Activated T-helper 17 cell treated with anti-CD3 and anti-CD28 coated beads, Interleukin-2, amount 50 U/mL, for 72 hours (primary cell): ENCODE results near the gene PLPP1. TPM values are rescaled to one million over a fixed set of nuclear protein-coding genes. Genes with fewer than 3 reads are reported as not detected.
"Not testable (repeated sequence)": the region's sequence is repeated elsewhere in the genome, so short reads cannot be mapped to it uniquely, and the experiment has no call there.

Source experiments
- ATAC-seq: fragments of 150-1000 bp; cut with Tn5 transposase; replicated peaks from 2 replicates; pipeline ENCODE4 v1.10.0; 2021; ENCODE audit warnings: mild to moderate bottlenecking, moderate library complexity
- H3K27ac Mint-ChIP-seq: one replicate; pipeline ENCODE4 v1.8.0; 2022; ENCODE audit warnings: mixed read lengths
- H3K27me3 Mint-ChIP-seq: one replicate; pipeline ENCODE4 v1.8.0; 2022; ENCODE audit warnings: mixed read lengths
- H3K36me3 Mint-ChIP-seq: one replicate; pipeline ENCODE4 v1.8.0; 2022; ENCODE audit warnings: low read depth, mild to moderate bottlenecking, mixed read lengths
- H3K4me1 Mint-ChIP-seq: one replicate; pipeline ENCODE4 v1.8.0; 2022; ENCODE audit warnings: mixed read lengths
- H3K4me3 Mint-ChIP-seq: one replicate; pipeline ENCODE4 v1.8.0; 2022; ENCODE audit warnings: mild to moderate bottlenecking, mixed read lengths
- H3K9me3 Mint-ChIP-seq: one replicate; pipeline ENCODE4 v1.8.0; 2022; ENCODE audit warnings: mixed read lengths
- total RNA-seq, 2 donors: library from RNA; stranded (reverse); gene quantifications; one replicate each; pipeline ENCODE4 v1.2.3, GENCODE V29; 2022

PLPP1 gene
- total RNA-seq, 2 donors from 2014 or later = 4.8 to 9.7 TPM

DNA sequence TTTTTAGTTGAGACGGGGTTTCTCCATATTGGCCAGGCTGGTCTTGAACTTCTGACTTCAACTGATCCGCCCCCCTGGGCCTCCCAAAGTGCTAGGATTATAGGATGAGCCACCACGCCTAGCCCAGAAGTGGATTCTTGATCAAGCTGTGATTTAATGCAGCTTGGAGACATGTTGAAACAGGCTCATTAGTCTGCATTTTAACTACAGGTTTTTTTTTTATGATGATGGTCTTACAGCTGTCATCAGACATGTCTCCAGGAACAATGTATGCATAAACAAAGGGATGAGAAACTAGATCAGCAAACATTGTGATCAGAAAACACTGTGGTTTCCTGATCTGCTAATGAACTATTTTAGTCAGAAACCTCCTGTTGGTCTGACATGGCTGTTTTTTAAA is 30.0 kb upstream of the PLPP1 start:
- no peak overlapping the region for H3K27ac Mint-ChIP-seq
- no peaks in the 10 kb centered on the region for H3K36me3 Mint-ChIP-seq
- H3K4me1 Mint-ChIP-seq = no peaks in the 10 kb centered on the region
- ATAC-seq = no peak
- no peak overlapping the region for H3K4me3 Mint-ChIP-seq
- H3K9me3 Mint-ChIP-seq = no peaks in the 10 kb centered on the region
- no peaks in the 10 kb centered on the region for H3K27me3 Mint-ChIP-seq

GRCh38 chr5:55558484-55558883 is 23.7 kb upstream of the PLPP1 start:
- H3K4me1 Mint-ChIP-seq = no peaks in the 10 kb centered on the region
- no peak overlapping the region for H3K4me3 Mint-ChIP-seq
- no peak for ATAC-seq
- no peaks in the 10 kb centered on the region for H3K9me3 Mint-ChIP-seq
- no peak overlapping the region for H3K27ac Mint-ChIP-seq
- H3K27me3 Mint-ChIP-seq = no peaks in the 10 kb centered on the region
- H3K36me3 Mint-ChIP-seq = no peaks in the 10 kb centered on the region

GRCh38 chr5:55557123-55557522 is 22.4 kb upstream of the PLPP1 start:
- no peak for ATAC-seq
- Mint-ChIP-seq H3K36me3 (no peaks in the 10 kb centered on the region), H3K27me3 (no peaks in the 10 kb centered on the region), H3K27ac (no peak overlapping the region), H3K4me3 (no peak overlapping the region), H3K9me3 (no peaks in the 10 kb centered on the region), H3K4me1 (no peaks in the 10 kb centered on the region)

DNA sequence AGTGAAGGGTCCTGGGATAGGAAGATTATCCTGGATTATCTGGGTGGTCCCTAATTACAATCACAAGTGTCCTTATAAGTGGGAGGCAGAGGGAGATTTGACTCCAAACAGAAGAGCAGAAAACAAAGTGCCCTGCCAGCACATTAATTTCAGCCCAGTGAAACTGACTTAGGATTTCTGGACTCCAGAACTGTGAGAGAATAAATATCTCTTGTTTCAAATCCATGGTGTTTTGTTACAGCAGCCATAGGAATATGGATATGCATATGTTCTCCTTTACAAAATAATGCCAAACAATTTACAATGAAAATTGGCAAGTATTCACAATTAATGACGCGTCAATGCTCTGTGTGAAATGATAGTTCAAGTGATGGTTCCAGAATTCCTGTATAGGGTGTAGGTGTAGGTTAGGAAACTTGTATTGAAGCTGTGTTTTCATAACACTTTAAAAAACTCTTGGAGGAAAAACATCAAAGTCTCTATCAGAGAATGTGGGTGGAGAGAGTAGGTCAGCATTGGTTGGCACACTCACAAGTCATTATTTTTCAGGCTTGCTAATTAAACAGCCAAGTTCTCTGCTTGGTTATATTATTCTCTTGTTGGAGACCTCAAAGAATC is 19.9 kb upstream of the PLPP1 start:
- H3K27me3 Mint-ChIP-seq = no peaks in the 10 kb centered on the region
- H3K4me1 Mint-ChIP-seq = no peaks in the 10 kb centered on the region
- no peak for ATAC-seq
- no peaks in the 10 kb centered on the region for H3K36me3 Mint-ChIP-seq
- no peak overlapping the region for H3K4me3 Mint-ChIP-seq
- H3K27ac Mint-ChIP-seq = no peak overlapping the region
- H3K9me3 Mint-ChIP-seq = no peaks in the 10 kb centered on the region

- Mint-ChIP-seq H3K27me3 (peaks cover 5% of the 10 kb centered on the region), H3K36me3 (no peaks in the 10 kb centered on the region), H3K27ac (no peak overlapping the region)
Observed at GRCh38 chr5:55551904-55552303, 17.1 kb upstream of the PLPP1 start.

DNA sequence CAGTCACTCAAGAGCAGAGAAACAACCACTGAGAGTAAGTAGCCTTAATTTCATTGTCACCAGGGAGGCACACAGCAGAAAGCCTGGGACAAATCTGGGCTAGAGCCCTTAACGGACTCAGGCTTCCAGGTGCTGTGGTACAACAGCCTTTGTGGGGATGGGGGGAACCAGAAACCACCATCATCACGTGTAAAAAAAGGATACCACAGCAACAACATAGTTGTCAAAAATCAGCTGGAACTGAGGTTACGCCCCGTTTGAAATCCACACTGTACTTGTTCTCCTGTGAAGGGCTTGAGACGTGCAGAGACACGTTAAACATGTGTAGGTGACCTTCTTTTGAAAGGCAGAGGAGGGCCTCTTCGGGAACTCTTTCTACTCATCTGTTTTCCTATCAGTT is 16.6 kb upstream of the PLPP1 start:
- ATAC-seq = no peak
- no peak overlapping the region for H3K27ac Mint-ChIP-seq
- H3K27me3 Mint-ChIP-seq = peaks cover 5% of the 10 kb centered on the region
- H3K4me3 Mint-ChIP-seq = no peak overlapping the region
- no peaks in the 10 kb centered on the region for H3K36me3 Mint-ChIP-seq
- no peaks in the 10 kb centered on the region for H3K4me1 Mint-ChIP-seq
- no peaks in the 10 kb centered on the region for H3K9me3 Mint-ChIP-seq

More at GRCh38 chr5:55551904-55552303, 17.1 kb upstream of the PLPP1 start:
- H3K9me3 Mint-ChIP-seq = no peaks in the 10 kb centered on the region
- no peak for ATAC-seq
- no peak overlapping the region for H3K4me3 Mint-ChIP-seq
- H3K4me1 Mint-ChIP-seq = no peaks in the 10 kb centered on the region

DNA sequence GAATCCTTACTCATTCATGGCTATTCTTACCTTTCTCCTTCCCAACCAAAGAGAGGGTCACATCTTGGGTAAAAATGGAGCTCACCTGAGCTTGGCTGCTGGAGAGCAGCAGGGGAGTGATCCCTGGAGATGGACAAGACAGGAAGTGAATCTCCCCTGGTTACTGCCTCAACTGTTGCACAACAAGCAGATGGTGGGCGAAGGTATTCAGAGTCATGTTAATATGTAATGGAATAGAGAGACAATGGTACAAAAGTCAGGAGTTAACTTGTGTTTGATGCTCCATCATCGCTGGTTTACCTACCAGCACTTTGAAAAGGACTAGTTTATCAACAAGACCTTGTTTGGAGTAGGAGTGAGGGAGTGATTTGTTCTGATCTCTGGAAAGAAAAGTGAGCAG is 13.0 kb upstream of the PLPP1 start:
- Mint-ChIP-seq H3K4me1 (no peaks in the 10 kb centered on the region), H3K27me3 (peaks cover 5% of the 10 kb centered on the region), H3K36me3 (no peaks in the 10 kb centered on the region), H3K4me3 (no peak overlapping the region), H3K27ac (no peak overlapping the region), H3K9me3 (no peaks in the 10 kb centered on the region)
- ATAC-seq = no peak

GRCh38 chr5:55546947-55547346 is 12.2 kb upstream of the PLPP1 start:
- H3K9me3 Mint-ChIP-seq = no peaks in the 10 kb centered on the region
- no peak overlapping the region for H3K4me3 Mint-ChIP-seq
- no peak for ATAC-seq
- H3K27ac Mint-ChIP-seq = no peak overlapping the region
- H3K36me3 Mint-ChIP-seq = no peaks in the 10 kb centered on the region
- H3K4me1 Mint-ChIP-seq = no peaks in the 10 kb centered on the region
- peaks cover 5% of the 10 kb centered on the region for H3K27me3 Mint-ChIP-seq

DNA sequence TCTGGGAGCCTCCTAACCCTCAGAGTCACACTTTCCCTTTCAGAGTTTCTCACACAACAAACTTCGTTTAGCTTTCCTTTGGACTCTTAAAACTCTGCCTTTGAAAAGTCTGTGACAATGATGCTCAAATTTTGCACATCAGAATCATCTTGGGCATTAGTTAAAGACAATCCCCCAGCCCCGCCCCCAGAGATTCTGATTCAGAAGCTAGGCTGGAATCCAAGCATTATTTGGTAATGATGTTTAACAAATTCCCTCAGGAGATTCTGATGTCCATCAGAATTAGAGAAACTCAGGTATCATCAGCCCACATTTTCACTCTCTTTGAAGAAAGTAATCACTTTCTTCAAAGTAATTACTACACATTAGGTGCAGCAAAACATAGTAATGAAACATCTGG is 9.6 kb upstream of the PLPP1 start:
- Mint-ChIP-seq H3K4me3 (no peak overlapping the region), H3K36me3 (no peaks in the 10 kb centered on the region), H3K27ac (no peak overlapping the region), H3K4me1 (peaks cover 10% of the 10 kb centered on the region), H3K9me3 (no peaks in the 10 kb centered on the region), H3K27me3 (peaks cover 5% of the 10 kb centered on the region)
- ATAC-seq = no peak

DNA sequence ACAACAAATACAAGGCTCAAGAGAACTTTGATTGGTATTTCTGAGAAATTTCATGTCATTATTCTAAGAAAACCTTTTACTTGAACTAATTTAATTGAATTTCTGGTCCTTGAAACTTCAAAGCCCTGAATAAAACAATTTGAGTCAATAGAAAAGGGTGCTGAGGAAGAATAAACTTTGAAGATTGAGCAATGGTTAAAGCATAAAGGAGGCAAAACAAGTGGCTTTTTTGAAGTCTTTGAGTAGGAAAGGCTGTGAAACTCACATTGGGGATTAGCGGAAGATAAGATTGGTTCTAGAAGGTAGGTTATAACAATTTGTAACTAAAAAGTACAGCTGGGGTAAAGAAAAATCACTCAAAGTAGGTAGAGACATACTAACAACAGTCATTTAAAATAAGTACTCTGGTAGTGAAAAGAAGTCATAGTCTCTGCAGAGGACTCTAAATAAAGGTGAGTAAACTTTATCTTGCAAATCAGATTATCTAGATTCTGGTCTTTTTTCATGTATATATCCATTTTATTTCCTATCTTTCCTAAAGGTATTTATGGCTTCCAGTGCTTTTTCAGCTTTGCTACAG is 6.4 kb upstream of the PLPP1 start:
- Mint-ChIP-seq H3K36me3 (no peaks in the 10 kb centered on the region), H3K27me3 (no peaks in the 10 kb centered on the region), H3K4me3 (peak overlapping the region; percentile 35), H3K9me3 (no peaks in the 10 kb centered on the region), H3K27ac (no peak overlapping the region), H3K4me1 (peaks cover 16% of the 10 kb centered on the region)
- peak; percentile 42 for ATAC-seq

- peak overlapping the region; percentile 35 for H3K4me3 Mint-ChIP-seq
- no peak for ATAC-seq
- no peaks in the 10 kb centered on the region for H3K36me3 Mint-ChIP-seq
- no peaks in the 10 kb centered on the region for H3K27me3 Mint-ChIP-seq
- H3K27ac Mint-ChIP-seq = no peak overlapping the region
- peaks cover 18% of the 10 kb centered on the region for H3K4me1 Mint-ChIP-seq
- no peaks in the 10 kb centered on the region for H3K9me3 Mint-ChIP-seq
Observed at GRCh38 chr5:55540525-55540924, 5.8 kb upstream of the PLPP1 start.

DNA sequence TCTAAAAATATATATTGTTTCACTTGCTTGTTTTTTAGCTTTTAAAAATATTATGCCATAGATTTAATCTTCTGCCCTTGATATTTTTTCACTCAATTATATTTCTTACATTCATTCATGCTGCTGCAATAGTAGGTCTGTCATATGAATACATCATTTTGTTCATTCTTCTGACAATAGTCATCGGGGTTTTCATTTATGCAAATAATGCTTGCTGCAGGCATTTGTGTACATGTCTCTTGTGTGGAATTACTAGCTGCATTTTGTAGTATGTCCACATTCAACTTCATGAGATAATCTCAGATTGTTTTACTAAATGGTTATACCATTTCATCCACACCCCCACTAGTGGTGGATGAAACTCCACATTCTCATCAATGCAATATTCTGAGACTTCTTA is 5.3 kb upstream of the PLPP1 start:
- Mint-ChIP-seq H3K27me3 (no peaks in the 10 kb centered on the region), H3K36me3 (no peaks in the 10 kb centered on the region), H3K4me1 (peaks cover 20% of the 10 kb centered on the region), H3K27ac (no peak overlapping the region), H3K4me3 (peak overlapping the region; percentile 35), H3K9me3 (no peaks in the 10 kb centered on the region)
- ATAC-seq = no peak

GRCh38 chr5:55538661-55539060 is 3.9 kb upstream of the PLPP1 start:
- Mint-ChIP-seq H3K27ac (no peak overlapping the region), H3K4me3 (peak overlapping the region; percentile 63), H3K9me3 (no peaks in the 10 kb centered on the region), H3K27me3 (no peaks in the 10 kb centered on the region), H3K4me1 (peaks cover 23% of the 10 kb centered on the region), H3K36me3 (no peaks in the 10 kb centered on the region)
- no peak for ATAC-seq

DNA sequence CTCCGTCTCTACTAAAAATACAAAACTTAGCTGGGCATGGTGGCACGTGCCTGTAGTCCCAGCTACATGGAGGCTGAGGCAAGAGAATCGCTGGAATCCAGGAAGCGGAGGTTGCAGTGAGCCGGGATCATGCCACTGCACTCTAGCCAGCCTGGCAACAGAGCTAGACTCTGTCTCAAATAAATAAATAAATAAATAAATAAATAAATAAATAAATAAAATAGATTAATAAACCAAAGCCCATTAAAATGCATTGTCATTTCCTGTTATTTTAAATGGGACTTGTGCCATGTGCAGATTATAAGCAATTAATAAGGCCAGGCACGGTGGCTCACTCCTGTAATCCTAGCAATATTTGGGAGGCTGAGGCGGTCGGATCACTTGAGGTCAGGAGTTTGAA is 2.6 kb upstream of the PLPP1 start:
- H3K4me1 Mint-ChIP-seq = peaks cover 25% of the 10 kb centered on the region
- H3K36me3 Mint-ChIP-seq, H3K4me3 Mint-ChIP-seq, H3K27ac Mint-ChIP-seq, H3K9me3 Mint-ChIP-seq, ATAC-seq, H3K27me3 Mint-ChIP-seq: not testable (repeated sequence)

DNA sequence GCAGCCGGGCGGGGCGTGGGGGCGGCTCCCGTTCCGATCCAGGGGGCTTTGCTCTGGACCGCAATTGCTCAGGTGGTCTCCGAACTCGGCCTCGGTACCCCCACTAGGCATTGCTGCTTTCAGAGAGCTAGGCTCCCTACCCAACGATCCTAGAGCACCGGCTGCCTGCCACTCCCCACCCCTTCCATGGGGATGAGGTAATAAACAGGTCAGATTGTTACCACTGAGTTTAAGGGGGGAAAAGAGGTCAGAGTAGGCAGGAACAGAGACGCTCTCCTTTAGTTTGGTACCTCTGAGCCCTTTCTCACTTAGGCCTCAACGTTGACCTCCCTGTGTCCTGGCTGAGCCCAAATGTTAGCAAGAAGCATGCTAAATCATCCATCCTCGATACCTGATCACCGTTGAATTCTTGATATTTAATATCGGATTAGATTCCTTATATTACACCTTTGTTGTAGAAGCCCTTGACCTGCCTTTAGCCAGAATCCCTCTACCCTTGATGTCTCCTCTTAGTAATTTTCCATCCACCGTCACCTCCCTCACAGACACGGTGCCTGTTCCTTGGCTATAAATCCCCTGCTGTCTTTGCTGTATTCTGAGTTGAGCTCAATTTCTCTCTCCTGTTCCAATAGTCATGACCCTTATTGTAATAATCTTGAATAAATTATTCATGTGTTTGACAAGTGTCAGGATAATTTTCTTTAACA is 588 bp upstream of the PLPP1 start:
- H3K4me3 Mint-ChIP-seq = peak overlapping the region; percentile 78
- H3K9me3 Mint-ChIP-seq = no peaks in the 10 kb centered on the region
- H3K36me3 Mint-ChIP-seq = no peaks in the 10 kb centered on the region
- no peaks in the 10 kb centered on the region for H3K27me3 Mint-ChIP-seq
- ATAC-seq = peak; percentile 15
- H3K27ac Mint-ChIP-seq = peak overlapping the region; percentile 91
- H3K4me1 Mint-ChIP-seq = peaks cover 31% of the 10 kb centered on the region
